GM21619 (cell line): Measurements from ENCODE around the gene GABARAPL2.

Experiments used
- ATAC-seq: cut with Tn5 transposase; IDR thresholded peaks from one replicate; pipeline ENCODE4 v1.9.1; 2021; ENCODE audit not compliant: unreplicated experiment

The GABARAPL2 gene

DNA sequence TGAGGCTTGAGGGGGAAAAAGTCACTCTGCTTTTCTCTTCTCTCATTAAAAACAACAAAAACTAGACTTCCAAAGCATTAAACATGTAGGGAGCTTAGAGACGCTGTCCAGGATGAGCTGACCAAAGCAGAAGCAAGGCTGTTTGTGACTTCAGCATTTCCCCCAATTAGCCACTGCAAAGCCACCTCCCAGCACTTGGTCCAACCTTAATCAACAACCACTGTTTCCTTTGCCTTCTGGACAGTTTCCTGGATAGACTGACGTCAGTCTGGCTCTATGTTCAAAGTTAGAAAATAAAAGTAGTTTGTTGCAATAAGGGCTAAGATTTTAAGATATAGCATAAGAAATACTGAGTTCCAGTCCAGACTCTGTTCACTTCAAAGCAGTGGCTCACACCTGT lies 13.2 kb upstream of the GABARAPL2 start:
- ATAC-seq = no peak

DNA sequence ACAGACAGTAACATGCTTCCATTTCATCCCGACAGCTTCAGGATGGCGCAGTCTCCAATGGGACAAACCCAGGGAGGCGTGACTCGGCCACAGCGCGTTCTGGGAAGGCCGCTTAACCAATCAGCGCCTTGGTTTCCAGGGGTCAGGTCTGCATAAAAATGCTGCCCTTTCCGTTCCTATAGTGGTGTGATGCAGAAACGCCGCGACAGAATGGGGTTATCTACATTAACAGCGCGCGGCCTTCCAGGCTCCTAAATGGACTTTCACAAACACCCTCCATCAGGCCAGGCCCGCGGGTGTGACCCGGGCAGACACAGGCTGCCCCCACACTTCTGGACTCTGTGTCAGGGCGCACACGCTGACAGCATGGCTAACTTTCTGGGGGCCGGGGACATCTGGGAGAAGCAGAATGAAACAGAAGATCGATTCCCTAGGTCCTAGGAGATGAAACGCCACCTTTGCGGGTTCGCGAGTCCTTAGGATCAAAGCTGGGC lies 10.9 kb upstream of the GABARAPL2 start:
- ATAC-seq = peak; percentile 36

DNA sequence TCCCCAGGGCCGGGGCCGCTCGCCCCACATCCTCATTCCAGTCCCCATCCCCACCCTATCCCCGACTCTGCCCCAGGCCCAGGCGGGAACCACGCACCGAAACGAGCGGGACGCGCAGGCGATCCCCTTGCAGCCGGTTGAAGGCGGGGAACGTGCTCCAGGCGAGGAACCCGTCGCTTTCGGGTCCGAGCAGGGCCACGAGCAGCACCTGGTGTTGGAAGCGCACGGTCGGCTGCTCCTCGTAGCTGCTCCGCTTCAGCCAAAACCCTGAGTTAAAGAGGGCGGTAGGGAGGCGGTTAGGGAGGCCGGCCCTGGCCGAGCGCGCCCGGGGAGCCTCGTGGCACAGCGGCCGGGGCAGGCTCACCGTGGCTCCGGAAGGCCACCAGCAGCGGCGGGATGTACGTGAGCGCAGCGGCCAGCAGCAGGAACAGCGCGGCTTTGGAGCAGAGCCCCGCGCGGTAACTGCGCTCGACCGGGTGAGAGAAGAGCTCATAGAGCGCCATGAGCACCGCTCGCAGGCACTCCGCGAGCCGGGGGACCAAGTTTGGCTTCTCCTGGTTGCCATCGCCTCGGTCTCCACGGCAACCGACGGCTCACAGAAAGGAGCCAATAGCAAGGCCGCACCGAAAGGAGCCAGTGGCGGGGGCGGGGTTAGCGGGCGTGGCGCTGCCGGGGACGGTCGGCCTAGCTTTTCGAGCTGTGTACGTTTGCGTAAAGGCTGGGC lies 10.3 kb upstream of the GABARAPL2 start, which contains the start of gene TMEM231:
Gene TMEM231 (minus strand): TSS at position 546 of the 724 bp plus-strand sequence. CDS start 43 bp downstream, at position 503.
- peak; percentile 96 for ATAC-seq

DNA sequence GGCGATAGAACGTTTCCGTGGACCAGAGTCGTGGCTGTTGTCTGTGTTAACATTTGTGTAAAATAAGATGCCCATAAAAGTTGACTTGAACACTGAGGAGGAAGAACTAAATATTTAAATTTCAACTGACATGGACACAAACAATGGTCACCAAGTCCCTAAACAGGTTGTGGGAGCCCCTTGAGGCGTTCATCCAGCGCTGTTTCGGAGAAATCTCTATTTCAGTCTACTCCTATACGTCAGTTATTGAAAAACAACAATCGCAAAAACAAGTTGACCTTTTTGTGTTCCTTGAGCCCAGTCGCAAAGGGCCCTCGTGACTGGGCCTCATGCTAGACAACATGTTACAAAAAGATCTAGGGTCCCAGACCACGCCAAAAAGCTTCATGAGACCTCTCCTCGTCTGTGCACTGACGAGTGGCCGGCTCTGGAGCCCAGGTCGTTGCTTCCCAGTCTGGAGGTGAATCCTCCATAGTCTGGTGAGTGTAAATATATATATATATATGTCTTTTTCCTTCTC lies 9.7 kb upstream of the GABARAPL2 start:
- ATAC-seq = no peak

DNA sequence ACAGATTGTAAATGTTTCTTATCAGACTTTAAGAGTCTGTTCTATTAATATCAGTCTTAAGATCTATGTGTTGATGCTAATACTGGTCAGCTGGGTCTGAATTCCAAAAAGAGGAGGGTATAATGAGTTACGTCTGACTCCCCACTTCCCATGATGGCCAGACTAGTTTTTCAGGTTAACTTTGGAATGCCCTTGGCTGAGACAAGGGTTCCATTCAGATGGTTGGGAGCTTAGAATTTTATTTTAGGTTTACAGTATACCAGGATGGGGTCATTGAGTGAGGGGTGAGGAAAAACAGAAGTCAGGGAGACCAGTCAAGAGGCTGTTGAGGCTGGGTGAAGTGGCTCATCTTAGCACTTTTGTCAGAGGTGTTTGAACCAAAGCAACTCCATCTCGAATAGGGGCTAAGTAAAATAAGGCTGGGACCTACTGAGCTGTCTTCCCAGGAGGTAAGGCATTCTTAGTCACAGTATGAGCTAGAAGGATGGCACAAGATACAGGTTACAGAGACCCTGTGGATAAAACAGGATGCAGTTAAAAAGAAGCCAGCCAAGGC lies 7.3 kb upstream of the GABARAPL2 start:
- no peak for ATAC-seq

DNA sequence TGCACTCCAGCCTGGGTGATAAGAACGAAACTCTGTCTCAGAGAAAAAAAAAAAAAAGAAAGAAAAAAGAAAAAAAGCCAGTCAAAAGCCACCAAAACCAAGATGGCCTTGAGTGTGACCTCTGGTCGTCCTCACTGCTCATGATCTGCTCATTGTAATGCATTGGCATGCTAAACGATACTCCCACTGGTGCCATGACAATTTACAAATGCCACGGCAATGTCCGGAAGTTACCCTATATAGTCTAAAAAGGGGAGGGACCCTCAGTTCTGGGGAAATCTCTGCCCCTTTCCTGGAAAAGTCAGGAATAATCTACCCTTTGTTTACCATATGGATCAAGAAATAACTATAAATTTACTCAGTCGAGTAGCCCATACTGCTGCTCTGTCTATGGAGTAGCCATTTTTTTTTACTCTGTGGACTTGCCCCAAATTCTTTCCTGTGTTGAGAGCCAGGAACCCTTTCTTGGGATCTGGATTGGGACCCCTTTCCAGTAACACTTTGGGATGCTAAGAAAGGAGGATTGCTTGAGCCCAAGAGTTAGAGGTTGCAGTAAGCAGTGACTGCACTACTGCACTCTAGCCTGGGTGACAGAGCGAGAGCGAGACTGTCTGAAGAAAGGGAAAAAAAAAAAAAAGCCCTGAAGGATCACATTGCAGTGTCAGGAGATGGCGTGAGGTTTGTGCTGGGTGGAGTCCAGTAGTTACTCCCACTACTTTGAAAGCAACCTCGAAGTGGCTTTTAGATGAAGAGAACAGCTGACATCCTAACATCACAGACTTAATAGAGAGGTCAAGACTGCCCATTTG lies 6.4 kb upstream of the GABARAPL2 start:
- ATAC-seq = no peak

DNA sequence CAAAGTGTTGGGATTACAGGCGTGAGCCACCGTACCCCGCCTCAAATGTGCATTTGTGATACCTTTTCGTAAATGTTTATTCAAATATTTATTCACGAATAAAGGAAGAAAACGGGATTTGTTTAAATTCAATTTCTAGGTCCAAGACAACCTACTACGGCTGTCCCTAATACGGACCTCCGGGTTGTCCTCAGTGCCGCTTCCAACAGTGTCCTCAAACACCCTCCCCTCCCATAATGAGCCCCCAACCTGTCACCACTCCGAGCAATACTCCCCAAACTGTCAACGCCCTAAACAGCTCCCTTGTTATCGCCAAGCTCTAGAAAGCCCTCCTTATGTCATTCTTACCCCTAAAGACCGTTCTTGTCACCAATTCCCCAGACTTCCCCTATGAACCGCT lies 539 bp upstream of the GABARAPL2 start:
- ATAC-seq = peak; percentile 3

DNA sequence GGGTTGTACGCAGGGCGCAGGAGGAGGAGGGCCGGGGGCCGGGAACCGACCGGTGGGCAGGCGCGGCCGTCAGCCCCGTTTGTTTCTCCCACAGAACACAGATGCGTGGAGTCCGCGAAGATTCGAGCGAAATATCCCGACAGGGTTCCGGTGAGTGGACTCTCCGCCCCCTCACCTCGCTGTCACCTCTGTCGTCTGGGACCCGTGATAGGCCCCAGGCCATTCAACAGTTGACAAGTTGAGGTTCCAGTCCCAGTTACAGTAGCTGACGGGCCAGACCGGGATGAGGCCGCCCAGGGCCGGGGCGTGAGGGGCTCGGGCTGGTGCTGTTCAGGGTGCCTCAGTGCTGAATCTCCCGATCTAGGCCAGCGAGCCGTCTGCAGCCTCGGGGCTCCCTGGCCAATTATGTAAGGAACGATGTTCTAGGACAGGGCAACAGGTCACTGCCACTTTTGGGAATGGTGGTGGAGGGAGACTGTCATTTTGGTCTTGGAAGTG lies 628 bp downstream of the GABARAPL2 start:
- ATAC-seq = peak; percentile 2

DNA sequence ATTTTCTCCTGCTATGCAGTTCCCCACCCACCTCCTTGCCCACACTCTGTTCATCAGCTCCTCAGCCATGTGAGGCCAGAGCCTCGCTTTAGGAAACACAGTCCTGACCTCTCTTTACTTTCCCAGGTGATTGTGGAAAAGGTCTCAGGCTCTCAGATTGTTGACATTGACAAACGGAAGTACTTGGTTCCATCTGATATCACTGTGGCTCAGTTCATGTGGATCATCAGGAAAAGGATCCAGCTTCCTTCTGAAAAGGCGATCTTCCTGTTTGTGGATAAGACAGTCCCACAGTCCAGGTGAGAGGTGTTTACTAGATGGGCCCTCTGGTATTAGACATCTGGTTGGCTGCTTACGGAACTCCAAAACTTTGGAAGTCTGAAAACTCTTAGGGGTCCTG lies 1.7 kb downstream of the GABARAPL2 start:
- ATAC-seq = no peak

DNA sequence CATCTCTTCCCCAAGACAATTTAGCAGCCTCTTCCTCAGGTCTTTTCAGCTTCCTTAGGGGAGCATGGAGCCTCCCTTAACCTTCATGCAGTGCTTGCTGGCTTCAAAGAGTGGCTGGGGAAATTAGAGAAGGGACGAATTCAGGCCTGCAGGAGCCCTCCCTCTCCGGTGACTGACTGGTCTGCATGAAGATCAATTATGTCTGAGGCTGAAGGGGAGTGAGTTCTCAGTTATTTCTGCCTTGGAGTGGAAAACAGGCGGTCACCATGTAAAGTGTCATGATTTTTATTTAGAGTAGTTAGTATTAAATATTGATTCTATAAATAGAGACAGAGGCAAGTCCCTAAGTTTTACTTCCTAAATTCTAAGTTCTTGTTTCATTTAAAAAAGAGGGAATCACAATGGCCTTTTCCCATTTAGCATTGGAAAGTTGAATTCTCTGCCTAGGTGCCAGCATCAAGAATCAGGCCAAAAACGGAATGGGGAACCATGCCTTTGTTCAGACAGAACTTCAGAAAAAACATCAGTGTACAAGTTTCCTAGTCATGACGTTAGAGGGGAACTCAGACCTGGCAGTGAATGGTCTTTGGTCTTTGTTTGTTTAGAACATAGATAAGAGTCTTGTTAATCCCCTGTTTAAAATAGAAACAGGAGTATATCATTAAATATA lies 4.4 kb downstream of the GABARAPL2 start:
- ATAC-seq = no peak

DNA sequence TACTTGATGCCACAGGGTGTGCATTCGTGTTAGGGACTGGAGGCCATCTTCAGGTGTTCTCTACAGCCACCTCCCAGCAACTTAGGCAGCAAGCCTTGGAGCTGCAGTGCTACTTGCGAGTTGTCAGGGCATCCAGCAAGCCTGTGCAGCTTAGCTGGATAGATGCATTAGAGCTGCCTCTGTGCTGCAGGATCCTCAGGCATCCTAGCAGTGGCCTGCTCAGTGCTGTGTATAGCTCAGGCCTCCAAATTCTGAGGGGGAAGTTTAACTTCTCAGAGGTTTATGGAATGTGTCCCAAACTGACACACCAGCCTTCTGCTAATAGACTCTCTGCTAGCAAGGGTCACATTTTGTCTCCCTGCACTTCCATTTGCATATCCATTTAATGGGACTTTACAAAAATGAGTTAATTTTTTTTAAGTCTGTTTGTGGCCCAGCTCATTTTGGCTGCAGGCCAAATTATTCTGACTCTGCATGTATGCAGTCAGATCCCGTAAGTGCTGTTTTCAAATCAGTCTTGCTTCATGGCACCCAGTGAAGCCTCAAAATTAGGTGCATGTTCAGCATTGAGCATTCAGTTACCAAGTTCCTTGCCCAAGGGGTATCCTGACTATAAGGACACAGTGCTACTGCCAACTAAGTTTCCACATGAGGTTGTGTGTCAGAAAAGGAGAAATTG lies 6.8 kb downstream of the GABARAPL2 start:
- ATAC-seq = no peak

DNA sequence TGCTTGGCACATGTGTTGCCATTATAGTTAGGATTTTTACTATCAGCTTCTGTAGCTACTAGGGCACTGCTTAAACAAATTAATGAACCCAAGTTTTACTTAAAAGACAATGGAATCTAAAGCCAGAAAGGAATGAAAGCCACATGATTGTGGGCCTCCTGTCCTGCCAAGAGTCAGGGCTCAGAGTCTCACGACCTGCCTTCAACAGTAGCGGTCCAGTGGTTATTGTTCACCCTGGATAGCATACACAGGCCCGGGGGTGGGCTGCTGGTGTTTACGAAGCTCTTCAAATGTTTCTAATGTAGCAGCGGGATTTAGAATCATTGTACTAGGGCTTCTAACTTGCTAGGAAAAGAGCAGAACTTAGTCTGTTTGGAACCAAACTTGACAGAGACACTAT lies 7.8 kb downstream of the GABARAPL2 start:
- ATAC-seq = no peak

DNA sequence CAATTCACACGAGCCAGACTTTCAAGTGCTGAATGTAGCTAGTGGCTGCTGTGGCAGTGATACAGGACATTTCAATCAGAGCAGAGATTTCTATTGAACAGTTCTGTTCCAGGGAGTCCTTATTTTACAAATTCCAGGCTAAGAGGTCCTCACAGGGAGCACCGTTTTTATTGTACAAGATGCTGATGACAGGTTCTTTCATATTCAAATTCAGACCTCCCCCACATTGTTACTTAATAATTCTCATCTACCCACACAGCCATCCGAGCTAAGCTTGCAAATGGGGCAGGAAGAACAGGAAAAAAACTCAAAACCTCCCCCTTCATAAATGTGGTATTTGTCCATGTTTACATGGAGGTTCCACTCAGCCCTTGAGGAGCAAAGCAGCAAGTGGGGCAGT lies 9.8 kb downstream of the GABARAPL2 start:
- no peak for ATAC-seq

DNA sequence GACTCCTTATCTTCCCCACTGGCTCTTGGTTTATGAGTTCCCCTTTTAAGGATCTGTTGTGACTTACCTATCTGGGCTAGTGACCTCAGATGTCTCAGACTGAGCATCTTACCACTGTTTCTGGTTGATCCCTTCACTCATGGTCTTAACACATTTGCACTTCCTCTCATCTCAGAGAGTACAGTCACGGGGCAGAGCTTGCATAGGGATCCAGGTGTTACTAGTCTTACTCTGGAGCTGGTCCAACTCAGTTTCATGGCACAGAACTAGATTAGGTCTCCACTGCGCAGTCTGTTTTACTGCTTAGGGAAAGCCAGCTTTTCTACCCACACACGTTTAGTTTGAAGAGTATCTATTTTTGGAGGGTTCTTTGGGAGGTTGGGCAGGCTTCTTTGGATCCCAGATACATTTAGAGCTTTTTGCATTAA lies 10.2 kb downstream of the GABARAPL2 start:
- peak; percentile 43 for ATAC-seq

DNA sequence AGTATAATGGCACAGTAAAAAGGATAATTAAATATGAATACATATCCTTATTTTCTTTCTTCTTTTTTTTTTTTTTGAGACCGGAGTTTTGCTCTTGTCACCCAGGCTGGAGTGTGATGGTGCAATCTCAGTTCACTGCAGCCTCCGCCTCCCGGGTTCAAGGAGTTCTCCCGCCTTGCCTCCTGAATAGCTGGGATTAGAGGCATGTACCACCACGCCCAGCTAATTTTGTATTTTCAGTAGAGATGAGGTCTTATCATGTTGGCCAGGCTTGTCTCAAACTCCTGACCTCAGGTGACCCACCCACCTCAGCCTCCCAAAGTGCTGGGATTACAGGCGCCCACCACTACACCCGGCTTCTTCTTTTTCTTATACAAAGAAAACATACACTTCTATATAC lies 12.0 kb downstream of the GABARAPL2 start:
- ATAC-seq = no peak

DNA sequence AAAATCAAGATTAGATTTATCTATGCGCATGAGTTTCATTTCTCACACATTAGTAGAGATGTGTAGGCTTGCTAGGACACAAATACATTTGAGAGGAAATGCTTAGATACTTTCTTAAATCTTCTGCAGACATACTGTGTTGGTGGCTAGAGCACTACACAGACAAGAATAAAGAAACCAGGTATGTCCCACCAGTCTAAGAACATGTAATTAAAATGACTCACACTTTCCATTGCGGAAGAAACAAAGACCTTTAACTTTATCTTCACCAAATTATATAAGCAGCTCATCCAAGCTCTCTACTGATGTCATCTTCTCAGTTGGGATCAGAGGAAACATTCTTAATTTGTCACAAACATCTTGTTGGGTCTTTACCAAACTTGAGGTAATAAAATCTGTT lies 12.5 kb downstream of the GABARAPL2 start:
- ATAC-seq = no peak

DNA sequence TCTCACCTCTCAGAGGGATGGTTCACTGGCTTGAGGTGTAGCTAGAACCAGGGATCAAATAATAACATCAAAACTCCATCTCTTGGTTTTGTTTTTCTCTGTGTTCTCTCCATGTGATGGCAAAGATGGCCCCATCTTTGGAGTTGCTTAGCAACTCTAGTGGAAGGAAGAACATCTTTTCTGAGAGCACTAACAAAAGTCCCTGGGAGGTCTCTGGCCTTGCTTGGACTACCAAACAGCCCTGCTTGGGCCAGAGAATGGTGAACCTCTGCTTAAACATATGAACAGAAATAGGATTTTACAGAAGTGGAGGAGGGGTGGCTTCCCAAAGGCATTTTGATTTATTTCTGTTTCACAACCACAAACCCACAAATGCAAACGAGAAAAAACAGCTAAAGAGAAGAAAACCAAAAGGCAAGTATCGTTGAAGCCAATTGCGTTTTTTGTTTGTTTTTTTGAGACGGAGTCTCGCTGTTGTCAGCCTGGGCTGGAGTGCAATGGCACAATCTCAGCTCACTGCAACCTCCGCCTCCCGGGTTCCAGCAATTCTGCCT lies 13.2 kb downstream of the GABARAPL2 start:
- ATAC-seq = no peak

DNA sequence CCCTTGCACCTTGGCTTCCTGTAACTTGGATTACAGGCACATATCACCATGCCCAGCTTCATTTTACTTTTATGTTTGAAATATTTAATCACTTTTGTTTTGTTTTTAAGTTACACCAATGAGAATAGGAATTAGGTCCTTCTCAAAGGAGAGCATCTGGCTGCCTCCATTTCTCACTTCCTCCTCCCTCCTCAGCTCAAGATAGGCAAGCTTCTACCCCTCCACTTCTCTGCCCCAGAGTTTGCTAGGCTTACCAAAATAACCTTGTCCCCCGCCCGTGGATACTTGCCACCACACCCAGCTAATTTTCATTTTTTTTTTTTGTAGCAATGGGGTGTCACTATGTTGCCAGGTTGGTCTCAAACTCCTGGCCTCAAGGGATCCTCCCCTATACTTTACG lies 17.9 kb downstream of the GABARAPL2 start:
- ATAC-seq = peak; percentile 69

DNA sequence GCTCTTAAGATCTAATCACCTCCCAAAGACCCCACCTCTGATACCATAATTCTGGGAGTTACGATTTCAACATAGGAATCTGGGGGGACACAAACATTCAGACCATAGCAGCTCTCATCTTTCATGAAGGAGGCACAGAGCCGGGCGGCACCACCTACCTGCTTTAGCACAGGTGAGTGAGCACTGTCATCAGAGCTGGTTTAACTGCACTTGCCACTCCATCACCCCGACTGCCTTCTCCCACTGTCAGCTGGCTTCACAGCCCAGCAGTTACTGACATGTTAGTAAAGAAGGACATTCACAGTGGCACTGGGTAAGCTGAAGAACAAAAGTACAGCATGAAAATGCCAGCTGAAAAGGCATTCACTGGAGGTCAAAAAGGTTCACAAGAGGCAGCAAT lies 22.5 kb downstream of the GABARAPL2 start:
- no peak for ATAC-seq

DNA sequence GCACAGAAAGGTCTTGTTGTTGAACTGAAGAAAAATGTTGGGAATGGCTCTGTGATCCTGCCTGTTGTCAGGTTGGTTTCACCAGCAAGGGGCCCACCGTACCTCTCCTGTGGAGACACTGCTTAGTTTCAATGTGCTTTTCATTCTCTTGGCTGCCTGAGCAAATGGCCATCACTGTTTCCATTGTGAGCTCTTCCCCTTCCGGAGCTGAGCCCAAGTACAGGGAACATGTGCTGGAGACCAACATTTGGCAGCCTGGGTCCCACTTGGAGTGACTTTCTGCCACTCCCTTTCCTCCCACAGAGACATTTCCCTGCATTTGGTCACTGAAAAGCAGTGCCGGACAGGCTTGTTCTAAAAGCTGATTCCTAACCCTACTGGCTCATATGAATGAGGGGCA lies 23.1 kb downstream of the GABARAPL2 start:
- no peak for ATAC-seq
